GM12878 (cell line): ENCODE results near the gene CRAMP1. TPM values are rescaled to one million over a fixed set of nuclear protein-coding genes. Genes with fewer than 3 reads are reported as not detected.

Experiments used
- BACH1 ChIP-seq: fragments of 450-650 bp; IDR thresholded peaks from 2 replicates; pipeline ENCODE4 v1.6.1; 2017; ENCODE audit warnings: mild to moderate bottlenecking, borderline replicate concordance
- CBX5 ChIP-seq: sonication (generic); IDR thresholded peaks from 2 replicates; pipeline ENCODE4 v1.6.1; 2016; ENCODE audit warnings: low read depth, moderate library complexity, mild to moderate bottlenecking, inconsistent platforms
- CHD4 ChIP-seq: fragments of 200-600 bp; sonication (generic); IDR thresholded peaks from 2 replicates; pipeline ENCODE4 v1.6.1; 2016; ENCODE audit warnings: mild to moderate bottlenecking
- EED ChIP-seq: sonication (generic); IDR thresholded peaks from 2 replicates; pipeline ENCODE4 v1.6.1; 2016; ENCODE audit warnings: antibody characterized with exemption, low read depth
- EZH2 ChIP-seq: IDR thresholded peaks from 2 replicates; pipeline ENCODE4 v1.6.1; 2012; ENCODE audit warnings: low read depth, mild to moderate bottlenecking, control low read depth, inconsistent platforms, low read length, borderline replicate concordance; ENCODE audit not compliant: control insufficient read depth
- FOS ChIP-seq: IDR thresholded peaks from 3 replicates; pipeline ENCODE4 v1.6.1; 2011; ENCODE audit warnings: borderline replicate concordance; ENCODE audit not compliant: insufficient read length; ENCODE audit errors: extremely low read depth
- FOXK2 ChIP-seq: fragments of 450-650 bp; IDR thresholded peaks from 2 replicates; pipeline ENCODE4 v1.6.1; 2017; ENCODE audit warnings: mild to moderate bottlenecking, moderate library complexity
- HCFC1 ChIP-seq: fragments of 150-350 bp; IDR thresholded peaks from 2 replicates; pipeline ENCODE4 v1.6.1; 2014; ENCODE audit warnings: low read length
- MTA2 ChIP-seq: fragments of 450-650 bp; IDR thresholded peaks from 2 replicates; pipeline ENCODE4 v1.6.1; 2016; ENCODE audit warnings: low read depth, mild to moderate bottlenecking, moderate library complexity
- MYB ChIP-seq: fragments of 150-350 bp; IDR thresholded peaks from 2 replicates; pipeline ENCODE4 v1.6.1; 2014; ENCODE audit warnings: mild to moderate bottlenecking, low read depth, low read length, borderline replicate concordance
- NFIC ChIP-seq: IDR thresholded peaks from 2 replicates; pipeline ENCODE4 v1.6.1; 2012; ENCODE audit warnings: low read depth, mild to moderate bottlenecking, inconsistent platforms, low read length, moderate library complexity
- NR2C2 ChIP-seq: IDR thresholded peaks from 2 replicates; pipeline ENCODE4 v1.6.1; 2011; ENCODE audit warnings: borderline replicate concordance, low read depth; ENCODE audit not compliant: control insufficient read depth, insufficient read length
- PAX8 ChIP-seq: fragments of 450-650 bp; IDR thresholded peaks from 2 replicates; pipeline ENCODE4 v1.6.1; 2017; ENCODE audit warnings: mild to moderate bottlenecking, moderate library complexity
- POU2F2 ChIP-seq: IDR thresholded peaks from 3 replicates; pipeline ENCODE4 v1.6.1; 2011; ENCODE audit warnings: low read depth, mild to moderate bottlenecking, low read length, borderline replicate concordance
- SMAD5 ChIP-seq: IDR thresholded peaks from 2 replicates; pipeline ENCODE4 v1.6.1; 2016; ENCODE audit warnings: antibody characterized with exemption, low read depth
- YY1 ChIP-seq: IDR thresholded peaks from 2 replicates; pipeline ENCODE4 v1.6.1; 2011; ENCODE audit warnings: low read depth, mild to moderate bottlenecking, low read length
- polyA plus RNA-seq, 11 experiments: library from polyadenylated mRNA; depleted of rRNA in 4 of 11; unstranded in 6 of 11; stranded (reverse) in 5 of 11; fragments of >200 nt; fragmentation: Nextera tagmentation in 4 of 11; fragmentation: Illumina TruSeq in 1 of 11; extraction: Ambion mirVana in 4 of 11; extraction: Trizol in 1 of 11; gene quantifications; 1 replicate in 1 of 11; 2 replicates in 10 of 11; pipeline versions ENCODE4 v1.2.1 to v1.2.3, GENCODE V29; 2011 to 2016; ENCODE audit warnings: inconsistent platforms in 2 of 11, missing spikeins in 2 of 11, low read depth in 1 of 11
- total RNA-seq, 4 experiments: library from RNA; depleted of rRNA in 3 of 4; stranded (reverse); fragments of >200 nt in 3 of 4; fragmentation: Illumina TruSeq in 1 of 4; extraction: Trizol in 1 of 4; gene quantifications; 2 replicates each; pipeline versions ENCODE4 v1.2.1 to v1.2.3, GENCODE V29; 2013 to 2021
- TF ChIP-seq, protein P1 (sequence below), 3 experiments: IDR thresholded peaks in 2 of 3; conservative IDR thresholded peaks in 1 of 3; 2 replicates each; pipeline ENCODE4 v1.5.1; 2011; ENCODE audit warnings: low read depth in 3 of 3, low read length in 3 of 3, mild to moderate bottlenecking in 3 of 3, control low read depth in 2 of 3, moderate library complexity in 2 of 3, inconsistent platforms in 1 of 3, mixed read lengths in 1 of 3; ENCODE audit not compliant: control insufficient read depth in 2 of 3, insufficient read depth in 1 of 3; ENCODE audit errors: extremely low read depth in 1 of 3
- TF ChIP-seq, protein P2 (sequence below): fragments of 450-650 bp; IDR thresholded peaks from 2 replicates; pipeline ENCODE4 v1.6.1; 2017; ENCODE audit warnings: mild to moderate bottlenecking, low read depth, inconsistent platforms; ENCODE audit not compliant: poor library complexity, severe bottlenecking
- TF ChIP-seq, protein P3 (sequence below): fragments of 450-650 bp; IDR thresholded peaks from 2 replicates; pipeline ENCODE4 v1.6.1; 2018; ENCODE audit warnings: borderline replicate concordance, mild to moderate bottlenecking; ENCODE audit not compliant: partially characterized antibody
- TF ChIP-seq, protein P4 (sequence below): IDR thresholded peaks from 2 replicates; pipeline ENCODE4 v1.6.1; 2012; ENCODE audit warnings: low read depth, low read length, improper control_type of control experiment
- TF ChIP-seq, protein P5 (sequence below): fragments of 450-650 bp; IDR thresholded peaks from 2 replicates; pipeline ENCODE4 v1.6.1; 2017; ENCODE audit warnings: mild to moderate bottlenecking

The CRAMP1 gene
- total and polyA plus RNA-seq, 10 of the 15 experiments (the other 5 are each of a cell fraction or from before 2014, with no cell fraction given), result 0.37 to 9.8 (median 3.9) TPM

DNA sequence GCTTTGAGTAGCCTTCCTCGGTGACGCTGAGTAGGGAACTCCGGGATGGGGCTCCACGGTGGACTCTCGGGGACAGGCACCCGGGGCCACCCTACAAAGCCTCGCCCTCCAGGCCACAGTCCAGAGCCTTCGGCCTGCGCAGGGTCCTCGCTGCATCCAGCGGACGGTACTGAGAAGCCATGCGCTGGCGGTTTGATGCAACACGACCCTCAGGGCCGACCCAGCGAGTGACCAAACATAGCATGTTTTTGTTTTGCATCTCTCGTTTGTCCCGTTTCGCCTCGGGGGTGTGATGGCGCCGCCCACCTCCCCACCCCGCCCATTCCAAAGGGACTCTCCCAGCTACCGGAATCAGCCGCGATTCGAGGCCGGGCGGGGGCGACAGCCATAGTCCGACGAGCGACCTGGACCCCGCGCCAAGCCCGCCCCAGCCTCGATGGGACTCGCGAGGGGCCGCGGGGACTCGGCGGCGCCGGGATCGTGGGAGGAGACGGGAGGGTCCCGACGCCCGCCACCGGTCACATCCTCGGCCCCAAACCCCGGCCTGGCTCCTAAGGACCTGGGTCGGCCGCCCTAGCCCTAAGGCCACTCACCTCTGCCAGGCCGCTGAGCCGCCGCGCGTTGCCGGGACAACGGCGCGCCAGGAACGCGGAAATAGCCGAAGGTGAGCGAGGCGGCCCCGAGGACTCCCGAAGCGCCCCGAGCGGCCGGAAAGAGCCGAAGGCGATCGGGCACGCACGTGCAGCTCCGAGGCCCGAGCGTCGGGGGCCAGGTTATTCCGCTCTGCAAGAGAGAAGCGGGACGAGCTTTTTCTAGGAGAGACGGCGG lies 1.9 kb upstream of the CRAMP1 start (continued):
- TF ChIP-seq, protein P1, sequence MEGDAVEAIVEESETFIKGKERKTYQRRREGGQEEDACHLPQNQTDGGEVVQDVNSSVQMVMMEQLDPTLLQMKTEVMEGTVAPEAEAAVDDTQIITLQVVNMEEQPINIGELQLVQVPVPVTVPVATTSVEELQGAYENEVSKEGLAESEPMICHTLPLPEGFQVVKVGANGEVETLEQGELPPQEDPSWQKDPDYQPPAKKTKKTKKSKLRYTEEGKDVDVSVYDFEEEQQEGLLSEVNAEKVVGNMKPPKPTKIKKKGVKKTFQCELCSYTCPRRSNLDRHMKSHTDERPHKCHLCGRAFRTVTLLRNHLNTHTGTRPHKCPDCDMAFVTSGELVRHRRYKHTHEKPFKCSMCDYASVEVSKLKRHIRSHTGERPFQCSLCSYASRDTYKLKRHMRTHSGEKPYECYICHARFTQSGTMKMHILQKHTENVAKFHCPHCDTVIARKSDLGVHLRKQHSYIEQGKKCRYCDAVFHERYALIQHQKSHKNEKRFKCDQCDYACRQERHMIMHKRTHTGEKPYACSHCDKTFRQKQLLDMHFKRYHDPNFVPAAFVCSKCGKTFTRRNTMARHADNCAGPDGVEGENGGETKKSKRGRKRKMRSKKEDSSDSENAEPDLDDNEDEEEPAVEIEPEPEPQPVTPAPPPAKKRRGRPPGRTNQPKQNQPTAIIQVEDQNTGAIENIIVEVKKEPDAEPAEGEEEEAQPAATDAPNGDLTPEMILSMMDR (IDR thresholded peaks at IDR 0.05 in 2 of 3, conservative IDR thresholded peaks at IDR 0.05 in 1 of 3; ENCODE audit: control insufficient read depth in 2 of 3, extremely low read depth in 1 of 3, insufficient read depth in 1 of 3, low read depth in 3 of 3, low read length in 3 of 3), result no peak
- TF ChIP-seq POU2F2 (no peak), MTA2 (no peak), HCFC1 (no peak), YY1 (0 out of 2 replicates have a peak, but pooled peaks have one; percentile 5), EED (no peak), SMAD5 (no peak), MYB (no peak), CBX5 (no peak), BACH1 (no peak), FOS (no peak), CHD4 (no peak), NR2C2 (no peak), EZH2 (no peak), PAX8 (no peak), NFIC (no peak), FOXK2 (no peak)
- TF ChIP-seq, protein P2, sequence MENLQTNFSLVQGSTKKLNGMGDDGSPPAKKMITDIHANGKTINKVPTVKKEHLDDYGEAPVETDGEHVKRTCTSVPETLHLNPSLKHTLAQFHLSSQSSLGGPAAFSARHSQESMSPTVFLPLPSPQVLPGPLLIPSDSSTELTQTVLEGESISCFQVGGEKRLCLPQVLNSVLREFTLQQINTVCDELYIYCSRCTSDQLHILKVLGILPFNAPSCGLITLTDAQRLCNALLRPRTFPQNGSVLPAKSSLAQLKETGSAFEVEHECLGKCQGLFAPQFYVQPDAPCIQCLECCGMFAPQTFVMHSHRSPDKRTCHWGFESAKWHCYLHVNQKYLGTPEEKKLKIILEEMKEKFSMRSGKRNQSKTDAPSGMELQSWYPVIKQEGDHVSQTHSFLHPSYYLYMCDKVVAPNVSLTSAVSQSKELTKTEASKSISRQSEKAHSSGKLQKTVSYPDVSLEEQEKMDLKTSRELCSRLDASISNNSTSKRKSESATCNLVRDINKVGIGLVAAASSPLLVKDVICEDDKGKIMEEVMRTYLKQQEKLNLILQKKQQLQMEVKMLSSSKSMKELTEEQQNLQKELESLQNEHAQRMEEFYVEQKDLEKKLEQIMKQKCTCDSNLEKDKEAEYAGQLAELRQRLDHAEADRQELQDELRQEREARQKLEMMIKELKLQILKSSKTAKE, result no peak
- TF ChIP-seq, protein P3, sequence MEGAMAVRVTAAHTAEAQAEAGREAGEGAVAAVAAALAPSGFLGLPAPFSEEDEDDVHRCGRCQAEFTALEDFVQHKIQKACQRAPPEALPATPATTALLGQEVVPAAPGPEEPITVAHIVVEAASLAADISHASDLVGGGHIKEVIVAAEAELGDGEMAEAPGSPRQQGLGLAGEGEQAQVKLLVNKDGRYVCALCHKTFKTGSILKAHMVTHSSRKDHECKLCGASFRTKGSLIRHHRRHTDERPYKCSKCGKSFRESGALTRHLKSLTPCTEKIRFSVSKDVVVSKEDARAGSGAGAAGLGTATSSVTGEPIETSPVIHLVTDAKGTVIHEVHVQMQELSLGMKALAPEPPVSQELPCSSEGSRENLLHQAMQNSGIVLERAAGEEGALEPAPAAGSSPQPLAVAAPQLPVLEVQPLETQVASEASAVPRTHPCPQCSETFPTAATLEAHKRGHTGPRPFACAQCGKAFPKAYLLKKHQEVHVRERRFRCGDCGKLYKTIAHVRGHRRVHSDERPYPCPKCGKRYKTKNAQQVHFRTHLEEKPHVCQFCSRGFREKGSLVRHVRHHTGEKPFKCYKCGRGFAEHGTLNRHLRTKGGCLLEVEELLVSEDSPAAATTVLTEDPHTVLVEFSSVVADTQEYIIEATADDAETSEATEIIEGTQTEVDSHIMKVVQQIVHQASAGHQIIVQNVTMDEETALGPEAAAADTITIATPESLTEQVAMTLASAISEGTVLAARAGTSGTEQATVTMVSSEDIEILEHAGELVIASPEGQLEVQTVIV, result no peak
- TF ChIP-seq, protein P4, sequence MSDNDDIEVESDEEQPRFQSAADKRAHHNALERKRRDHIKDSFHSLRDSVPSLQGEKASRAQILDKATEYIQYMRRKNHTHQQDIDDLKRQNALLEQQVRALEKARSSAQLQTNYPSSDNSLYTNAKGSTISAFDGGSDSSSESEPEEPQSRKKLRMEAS, result peak; percentile 68
- TF ChIP-seq, protein P5, sequence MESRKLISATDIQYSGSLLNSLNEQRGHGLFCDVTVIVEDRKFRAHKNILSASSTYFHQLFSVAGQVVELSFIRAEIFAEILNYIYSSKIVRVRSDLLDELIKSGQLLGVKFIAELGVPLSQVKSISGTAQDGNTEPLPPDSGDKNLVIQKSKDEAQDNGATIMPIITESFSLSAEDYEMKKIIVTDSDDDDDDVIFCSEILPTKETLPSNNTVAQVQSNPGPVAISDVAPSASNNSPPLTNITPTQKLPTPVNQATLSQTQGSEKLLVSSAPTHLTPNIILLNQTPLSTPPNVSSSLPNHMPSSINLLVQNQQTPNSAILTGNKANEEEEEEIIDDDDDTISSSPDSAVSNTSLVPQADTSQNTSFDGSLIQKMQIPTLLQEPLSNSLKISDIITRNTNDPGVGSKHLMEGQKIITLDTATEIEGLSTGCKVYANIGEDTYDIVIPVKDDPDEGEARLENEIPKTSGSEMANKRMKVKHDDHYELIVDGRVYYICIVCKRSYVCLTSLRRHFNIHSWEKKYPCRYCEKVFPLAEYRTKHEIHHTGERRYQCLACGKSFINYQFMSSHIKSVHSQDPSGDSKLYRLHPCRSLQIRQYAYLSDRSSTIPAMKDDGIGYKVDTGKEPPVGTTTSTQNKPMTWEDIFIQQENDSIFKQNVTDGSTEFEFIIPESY, result no peak
